IPS DF 6.9 (cell line): ENCODE data around the gene SLC6A19.

ENCODE experiments used
- DNase-seq: peaks from one replicate; pipeline ENCODE4 v3.0.0-alpha.2; 2013; ENCODE audit warnings: low read depth, low spot score
- H3K27ac ChIP-seq: one replicate; pipeline ENCODE4 v1.5.1; 2013; ENCODE audit warnings: low read length, control low read depth
- H3K27me3 ChIP-seq: 2 replicates; pipeline ENCODE4 v1.6.1; 2013; ENCODE audit warnings: mild to moderate bottlenecking, low read length; ENCODE audit not compliant: control insufficient read depth, insufficient read depth
- H3K36me3 ChIP-seq: 2 replicates; pipeline ENCODE4 v1.6.1; 2013; ENCODE audit warnings: low read length; ENCODE audit not compliant: control insufficient read depth, insufficient read depth
- H3K4me1 ChIP-seq: 2 replicates; pipeline ENCODE4 v1.6.1; 2013; ENCODE audit warnings: low read length; ENCODE audit not compliant: control insufficient read depth, insufficient read depth
- H3K4me3 ChIP-seq: 2 replicates; pipeline ENCODE4 v1.5.1; 2013; ENCODE audit warnings: mild to moderate bottlenecking, low read length
- H3K9me3 ChIP-seq: 2 replicates; pipeline ENCODE4 v1.6.1; 2013; ENCODE audit warnings: low read length, inconsistent platforms; ENCODE audit not compliant: control insufficient read depth, insufficient read depth
- WGBS: extraction: QIAGEN DNeasy Blood & Tissue Kit; methylation state at CpG from one replicate; pipeline ENCODE4 v1.1.7; 2013; ENCODE audit warnings: mixed read lengths, missing lambda C conversion rate; ENCODE audit not compliant: insufficient read length, insufficient coverage; 5-methylcytosine and 5-hydroxymethylcytosine counted together

The SLC6A19 gene

DNA sequence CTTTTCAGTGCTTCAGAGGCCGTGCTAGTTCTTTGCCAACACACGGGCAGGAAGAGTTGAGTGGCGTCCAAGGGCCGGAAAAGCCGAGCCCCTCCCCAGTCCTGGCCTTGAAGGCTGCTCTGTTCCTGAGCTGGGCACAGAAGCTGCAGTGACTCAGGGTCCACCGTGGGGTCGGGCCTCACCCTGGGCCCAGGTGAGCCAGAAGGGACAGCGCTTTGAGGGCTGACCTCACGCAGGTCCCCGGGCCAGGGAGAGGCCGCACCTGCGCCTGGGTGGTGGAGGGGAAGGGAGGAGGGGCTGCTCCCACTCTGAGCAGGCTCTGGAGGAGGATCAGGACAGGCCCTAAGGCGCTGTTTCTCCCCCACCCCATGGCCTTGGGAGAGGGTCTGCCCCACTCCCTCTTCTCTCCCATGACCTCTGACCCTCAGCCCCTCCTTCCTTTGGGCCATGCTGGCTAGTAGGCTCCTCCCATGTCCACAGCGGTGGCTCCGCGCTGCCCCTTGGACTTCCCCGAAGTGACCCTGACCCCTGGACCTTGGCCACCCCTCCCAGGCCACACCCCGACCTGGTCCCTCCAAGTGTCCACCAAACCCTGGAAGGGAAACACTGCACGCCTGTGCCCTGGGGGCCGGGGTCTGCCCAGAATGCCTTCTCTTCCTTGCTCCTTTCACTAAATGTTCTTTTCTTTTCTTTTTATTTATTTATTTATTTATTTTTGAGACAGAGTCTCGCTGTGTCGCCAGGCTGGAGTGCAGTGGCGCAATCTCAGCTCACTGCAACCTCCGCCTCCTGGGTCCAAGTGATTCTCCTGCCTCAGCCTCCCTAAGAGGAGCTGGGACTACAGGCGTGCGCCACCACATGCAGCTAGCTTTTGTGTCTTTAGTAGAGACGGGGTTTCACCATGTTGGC is 19.7 kb upstream of the SLC6A19 start:
- Histone ChIP-seq H3K4me3 (no peak overlapping the region), H3K27me3 (no peaks in the 10 kb centered on the region), H3K27ac (no peak overlapping the region), H3K36me3 (no peaks in the 10 kb centered on the region), H3K4me1 (no peaks in the 10 kb centered on the region), H3K9me3 (no peaks in the 10 kb centered on the region)
- DNase-seq = no peak
- no CpG with 5 or more reads among the region's 27 CpGs for WGBS

DNA sequence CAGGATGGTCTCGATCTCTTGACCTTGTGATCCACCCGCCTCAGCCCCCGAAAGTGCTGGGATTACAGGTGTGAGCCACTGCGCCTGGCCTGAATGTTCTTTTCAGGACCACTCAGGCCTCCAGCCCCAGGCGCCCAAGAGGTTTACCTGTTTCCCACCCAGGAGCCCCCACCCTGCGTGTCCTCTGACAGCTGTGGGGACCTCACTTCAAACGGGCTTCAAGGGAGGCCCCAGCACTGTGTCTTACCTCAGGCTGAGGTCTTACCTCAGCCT is 19.1 kb upstream of the SLC6A19 start:
- no CpG with 5 or more reads among the region's 7 CpGs for WGBS
- Histone ChIP-seq H3K9me3 (no peaks in the 10 kb centered on the region), H3K27me3 (no peaks in the 10 kb centered on the region), H3K4me1 (0 out of 2 replicates have a peak, but pooled peaks cover 1% of the 10 kb centered on the region), H3K4me3 (no peak overlapping the region), H3K27ac (no peak overlapping the region), H3K36me3 (no peaks in the 10 kb centered on the region)
- no peak for DNase-seq

- DNase-seq = no peak
- no peaks in the 10 kb centered on the region for H3K36me3 ChIP-seq
- no peak overlapping the region for H3K4me3 ChIP-seq
- no peaks in the 10 kb centered on the region for H3K27me3 ChIP-seq
- WGBS = no CpG with 5 or more reads among the region's 31 CpGs
- H3K4me1 ChIP-seq = 0 out of 2 replicates have a peak, but pooled peaks cover 2% of the 10 kb centered on the region
- no peaks in the 10 kb centered on the region for H3K9me3 ChIP-seq
- no peak overlapping the region for H3K27ac ChIP-seq
These were observed 18.6 kb upstream of the SLC6A19 start for GRCh38 chr5:1182633-1183423.

DNA sequence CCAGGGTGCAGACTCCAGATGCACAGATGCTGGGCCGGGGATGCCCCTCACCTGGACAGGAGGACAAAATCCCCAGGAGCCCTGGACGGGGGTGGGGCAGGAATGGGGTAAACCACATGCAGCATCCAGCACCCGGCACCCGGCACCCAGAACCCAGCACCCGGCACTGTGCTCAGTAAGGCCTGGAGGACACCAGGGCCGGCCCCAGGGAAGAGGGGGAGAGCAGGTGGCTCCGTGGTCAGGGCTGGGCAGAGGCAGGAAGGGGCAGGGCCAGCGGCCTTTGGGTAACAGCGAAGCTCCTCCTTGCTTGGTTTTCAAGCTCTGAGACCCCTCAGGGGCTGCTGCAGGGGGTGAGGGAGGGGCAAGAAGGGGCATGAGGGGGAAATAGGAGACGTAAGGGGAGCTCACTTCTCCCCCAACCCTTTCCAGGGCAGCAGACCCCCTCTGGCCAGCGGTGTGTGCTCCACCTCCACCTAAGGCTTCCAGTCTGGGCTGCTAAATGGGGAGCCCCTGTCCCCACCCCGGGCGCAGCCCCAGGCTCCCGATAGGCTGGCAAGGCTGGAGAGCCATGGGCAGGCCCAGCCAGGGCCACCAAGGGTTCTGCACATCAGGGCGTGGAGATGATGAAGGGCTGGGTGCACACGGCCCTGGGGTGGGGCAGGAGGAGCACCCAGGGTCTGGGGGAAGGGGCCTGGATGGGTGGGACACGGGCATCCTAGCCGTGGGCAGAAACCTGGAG is 17.8 kb upstream of the SLC6A19 start:
- Histone ChIP-seq H3K4me1 (0 out of 2 replicates have a peak, but pooled peaks cover 2% of the 10 kb centered on the region), H3K4me3 (no peak overlapping the region), H3K27ac (no peak overlapping the region), H3K9me3 (no peaks in the 10 kb centered on the region), H3K36me3 (no peaks in the 10 kb centered on the region), H3K27me3 (no peaks in the 10 kb centered on the region)
- no peak for DNase-seq
- no CpG with 5 or more reads among the region's 18 CpGs for WGBS

GRCh38 chr5:1184163-1184470 is 17.3 kb upstream of the SLC6A19 start:
- Histone ChIP-seq H3K27me3 (no peaks in the 10 kb centered on the region), H3K9me3 (no peaks in the 10 kb centered on the region), H3K36me3 (no peaks in the 10 kb centered on the region), H3K4me1 (0 out of 2 replicates have a peak, but pooled peaks cover 2% of the 10 kb centered on the region), H3K27ac (no peak overlapping the region), H3K4me3 (no peak overlapping the region)
- no peak for DNase-seq
- WGBS = no CpG with 5 or more reads among the region's 8 CpGs

DNA sequence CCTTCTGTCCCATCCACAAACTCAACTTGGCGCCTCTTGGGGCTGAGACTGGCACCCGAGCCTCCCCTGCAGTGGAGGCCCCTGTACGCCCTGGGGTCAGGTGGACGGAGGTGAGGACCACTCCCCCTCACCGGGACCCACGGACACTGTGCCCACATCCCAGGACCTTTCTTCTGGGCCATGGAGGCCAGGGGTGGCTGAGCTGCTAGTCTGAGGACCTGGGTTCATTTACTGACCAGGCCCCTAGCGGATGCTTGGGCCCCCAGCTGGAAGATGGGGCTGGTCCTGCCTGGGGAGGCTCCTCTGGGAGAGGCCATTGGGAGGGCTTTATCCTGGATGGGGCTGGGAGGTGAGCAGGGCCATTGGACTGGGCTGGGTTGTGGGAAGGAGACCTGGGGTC is 16.9 kb upstream of the SLC6A19 start:
- no peaks in the 10 kb centered on the region for H3K36me3 ChIP-seq
- no peaks in the 10 kb centered on the region for H3K27me3 ChIP-seq
- H3K4me1 ChIP-seq = 0 out of 2 replicates have a peak, but pooled peaks cover 2% of the 10 kb centered on the region
- no peak for DNase-seq
- H3K4me3 ChIP-seq = no peak overlapping the region
- H3K27ac ChIP-seq = no peak overlapping the region
- H3K9me3 ChIP-seq = no peaks in the 10 kb centered on the region
- WGBS = no CpG with 5 or more reads among the region's 7 CpGs

- Histone ChIP-seq H3K36me3 (no peaks in the 10 kb centered on the region), H3K4me3 (no peak overlapping the region), H3K4me1 (0 out of 2 replicates have a peak, but pooled peaks cover 2% of the 10 kb centered on the region), H3K27me3 (no peaks in the 10 kb centered on the region), H3K27ac (no peak overlapping the region), H3K9me3 (no peaks in the 10 kb centered on the region)
- whole genome bisulfite sequencing = no CpG with 5 or more reads among the region's 10 CpGs
- DNase-seq = no peak
These were observed 16.3 kb upstream of the SLC6A19 start for GRCh38 chr5:1185038-1185627.

- Histone ChIP-seq H3K27me3 (no peaks in the 10 kb centered on the region), H3K4me1 (0 out of 2 replicates have a peak, but pooled peaks cover 2% of the 10 kb centered on the region), H3K9me3 (no peaks in the 10 kb centered on the region), H3K4me3 (no peak overlapping the region), H3K27ac (no peak overlapping the region), H3K36me3 (no peaks in the 10 kb centered on the region)
- no peak for DNase-seq
- WGBS = no CpG with 5 or more reads among the region's 12 CpGs
These were observed 15.6 kb upstream of the SLC6A19 start for GRCh38 chr5:1185629-1186350.

GRCh38 chr5:1186351-1187233 is 14.8 kb upstream of the SLC6A19 start:
- DNase-seq = no peak
- Histone ChIP-seq H3K4me1 (0 out of 2 replicates have a peak, but pooled peaks cover 2% of the 10 kb centered on the region), H3K9me3 (no peaks in the 10 kb centered on the region), H3K4me3 (no peak overlapping the region), H3K27ac (no peak overlapping the region), H3K36me3 (no peaks in the 10 kb centered on the region), H3K27me3 (no peaks in the 10 kb centered on the region)
- no CpG with 5 or more reads among the region's 18 CpGs for WGBS
